MM.1S (cell line): ENCODE data around the gene FLT1.

Experiments
- DNase-seq: peaks from one replicate; pipeline ENCODE4 v3.0.0-alpha.2; 2015
- H2AFZ ChIP-seq: fragments of 300-600 bp; sonication (generic); 2 replicates; pipeline ENCODE4 v1.6.0; 2016; ENCODE audit warnings: antibody characterized with exemption, low read length
- H3F3A ChIP-seq: fragments of 300-600 bp; sonication (generic); 2 replicates; pipeline ENCODE4 v1.6.1; 2016; ENCODE audit warnings: mild to moderate bottlenecking, antibody characterized with exemption, low read length, moderate library complexity, mixed read lengths; ENCODE audit not compliant: insufficient read depth
- H3K27ac ChIP-seq: fragments of 300-600 bp; sonication (generic); 2 replicates; pipeline ENCODE4 v1.5.1; 2016; ENCODE audit warnings: mild to moderate bottlenecking, low read length
- H3K27me3 ChIP-seq: fragments of 300-600 bp; sonication (generic); replicated peaks from 2 replicates; pipeline ENCODE4 v1.6.0; 2016; ENCODE audit warnings: low read length; ENCODE audit not compliant: insufficient read depth
- H3K36me3 ChIP-seq: fragments of 300-600 bp; sonication (generic); replicated peaks from 2 replicates; pipeline ENCODE4 v1.6.1; 2016; ENCODE audit warnings: mild to moderate bottlenecking, low read length, mixed read lengths; ENCODE audit not compliant: insufficient read depth
- H3K4me1 ChIP-seq: fragments of 300-600 bp; sonication (generic); 2 replicates; pipeline ENCODE4 v1.6.1; 2016; ENCODE audit warnings: low read length, mixed read lengths
- H3K4me2 ChIP-seq: fragments of 300-600 bp; sonication (generic); 2 replicates; pipeline ENCODE4 v1.6.0; 2016; ENCODE audit warnings: low read depth, low read length
- H3K4me3 ChIP-seq: fragments of 300-600 bp; sonication (generic); 2 replicates; pipeline ENCODE4 v1.5.1; 2016; ENCODE audit warnings: low read length, mixed read lengths
- H3K79me2 ChIP-seq: fragments of 300-600 bp; sonication (generic); 2 replicates; pipeline ENCODE4 v1.6.1; 2016; ENCODE audit warnings: mixed run types, low read length, mixed read lengths
- H3K9ac ChIP-seq: fragments of 300-600 bp; sonication (generic); 2 replicates; pipeline ENCODE4 v1.6.1; 2016; ENCODE audit warnings: low read length, mixed read lengths
- H3K9me2 ChIP-seq: fragments of 300-600 bp; sonication (generic); replicated peaks from 2 replicates; pipeline ENCODE4 v1.6.1; 2016; ENCODE audit warnings: mild to moderate bottlenecking, low read length, mixed read lengths; ENCODE audit not compliant: insufficient read depth
- H3K9me3 ChIP-seq: fragments of 300-600 bp; sonication (generic); replicated peaks from 2 replicates; pipeline ENCODE4 v1.6.1; 2016; ENCODE audit warnings: mild to moderate bottlenecking, low read length, mixed read lengths; ENCODE audit not compliant: insufficient read depth
- H4K20me1 ChIP-seq: fragments of 300-600 bp; sonication (generic); 2 replicates; pipeline ENCODE4 v1.6.1; 2016; ENCODE audit warnings: mild to moderate bottlenecking, low read length, moderate library complexity, mixed read lengths; ENCODE audit not compliant: insufficient read depth
- CTCF ChIP-seq: fragments of 300-600 bp; sonication (generic); IDR thresholded peaks from 2 replicates; pipeline ENCODE4 v1.5.1; 2016; ENCODE audit warnings: antibody characterized with exemption, low read length, mixed read lengths
- EZH2 ChIP-seq: fragments of 300-600 bp; sonication (generic); optimal IDR thresholded peaks from 2 replicates; pipeline ENCODE3; 2017; ENCODE audit warnings: low read depth, mild to moderate bottlenecking, antibody characterized with exemption, low read length, mixed read lengths
- EZH2phosphoT487 ChIP-seq: fragments of 300-600 bp; sonication (generic); IDR thresholded peaks from 2 replicates; pipeline ENCODE4 v1.6.1; 2018; ENCODE audit warnings: antibody characterized with exemption, low read length

The FLT1 gene

GRCh38 chr13:28435917-28436316 lies 59.0 kb downstream of the FLT1 start:
- H3K27ac ChIP-seq: no peak overlapping the region
- no peaks in the 10 kb centered on the region for H3K36me3 ChIP-seq

GRCh38 chr13:28434926-28435325 lies 60.0 kb downstream of the FLT1 start:
- no peak overlapping the region for H3K4me2 ChIP-seq
- no peaks in the 10 kb centered on the region for H3K9me2 ChIP-seq
- H3F3A ChIP-seq: peaks cover 8% of the 10 kb centered on the region
- no peak for DNase-seq
- H2AFZ ChIP-seq: no peak overlapping the region
- no peaks in the 10 kb centered on the region for H4K20me1 ChIP-seq
- H3K4me1 ChIP-seq: peaks cover 8% of the 10 kb centered on the region; the same call in 1 of the 2 replicates
- no peaks in the 10 kb centered on the region for H3K9me3 ChIP-seq
- H3K9ac ChIP-seq: no peak overlapping the region
- no peaks in the 10 kb centered on the region for H3K36me3 ChIP-seq
- H3K4me3 ChIP-seq: no peak overlapping the region
- H3K79me2 ChIP-seq: no peaks in the 10 kb centered on the region
- no peaks in the 10 kb centered on the region for H3K27me3 ChIP-seq
- no peak overlapping the region for H3K27ac ChIP-seq
- TF ChIP-seq EZH2phosphoT487 (no peak), EZH2 (no peak), CTCF (no peak)

More at GRCh38 chr13:28435917-28436316, 59.0 kb downstream of the FLT1 start:
- no peaks in the 10 kb centered on the region for H3F3A ChIP-seq
- H3K9me2 ChIP-seq: no peaks in the 10 kb centered on the region
- no peaks in the 10 kb centered on the region for H4K20me1 ChIP-seq
- no peak overlapping the region for H3K4me2 ChIP-seq
- no peaks in the 10 kb centered on the region for H3K27me3 ChIP-seq
- no peak overlapping the region for H3K9ac ChIP-seq
- H3K9me3 ChIP-seq: no peaks in the 10 kb centered on the region
- no peak for DNase-seq
- peaks cover 2% of the 10 kb centered on the region; the same call in 1 of the 2 replicates for H3K4me1 ChIP-seq
- no peak for TF ChIP-seq EZH2
- TF ChIP-seq CTCF: no peak
- no peak for TF ChIP-seq EZH2phosphoT487
- no peak overlapping the region for H2AFZ ChIP-seq
- no peak overlapping the region for H3K4me3 ChIP-seq
- no peaks in the 10 kb centered on the region for H3K79me2 ChIP-seq

GRCh38 chr13:28432816-28433560 lies 61.9 kb downstream of the FLT1 start:
- Histone ChIP-seq H3K4me3 (no peak overlapping the region), H2AFZ (no peak overlapping the region), H3K9me2 (no peaks in the 10 kb centered on the region), H3K9ac (no peak overlapping the region), H3K4me2 (no peak overlapping the region), H3K4me1 (peaks cover 16% of the 10 kb centered on the region; the same call in 1 of the 2 replicates), H3K36me3 (no peaks in the 10 kb centered on the region), H3K9me3 (no peaks in the 10 kb centered on the region), H3K27ac (no peak overlapping the region), H3F3A (peaks cover 8% of the 10 kb centered on the region), H3K27me3 (no peaks in the 10 kb centered on the region), H3K79me2 (no peaks in the 10 kb centered on the region), H4K20me1 (no peaks in the 10 kb centered on the region)
- no peak for TF ChIP-seq EZH2phosphoT487
- no peak for TF ChIP-seq EZH2
- TF ChIP-seq CTCF: no peak
- DNase-seq: no peak
